ENCODE measurements around the gene ANKMY2. TPM values are rescaled to one million over a fixed set of nuclear protein-coding genes. Genes with fewer than 3 reads are reported as not detected.

ANKMY2 gene
- polyA plus RNA-seq, 5 donors = 30.3 to 41.5 (median 36.8) TPM

Other genes starting within 250 kb of the ANKMY2 start
- gene CRPPA, start 224.2 kb downstream of the ANKMY2 start, polyA plus RNA-seq (ENCODE audit: insufficient read depth in 1 of 5, insufficient read length in 5 of 5, low replicate concordance in 1 of 5) = 1 to 10 TPM; 3.0 to 3.9 (median 3.6) TPM
- gene SOSTDC1, start 180.0 kb downstream of the ANKMY2 start, polyA plus RNA-seq (ENCODE audit: insufficient read depth in 1 of 5, insufficient read length in 5 of 5, low replicate concordance in 1 of 5) = 10 to 100 TPM; 24.0 to 42.6 (median 33.0) TPM
- not detected for gene LRRC72, start 118.9 kb downstream of the ANKMY2 start, polyA plus RNA-seq (ENCODE audit: insufficient read depth in 1 of 5, insufficient read length in 5 of 5, low replicate concordance in 1 of 5)
- 10 to 100 TPM; 76.4 to 87.7 (median 80.5) TPM for gene BZW2, start 427 bp upstream of the ANKMY2 start, polyA plus RNA-seq (ENCODE audit: insufficient read depth in 1 of 5, insufficient read length in 5 of 5, low replicate concordance in 1 of 5)
- gene TSPAN13, start 108.0 kb upstream of the ANKMY2 start, polyA plus RNA-seq (ENCODE audit: insufficient read depth in 1 of 5, insufficient read length in 5 of 5, low replicate concordance in 1 of 5) = 100 to 1,000 TPM; 125 to 175 (median 138) TPM
- 100 to 1,000 TPM in 3 of 5 donors, 10 to 100 TPM in 2; 65.3 to 124 (median 110) TPM for gene AGR2, start 159.2 kb upstream of the ANKMY2 start, polyA plus RNA-seq (ENCODE audit: insufficient read depth in 1 of 5, insufficient read length in 5 of 5, low replicate concordance in 1 of 5)
- 10 to 100 TPM in 4 of 5 donors, 1 to 10 TPM in 1; 7.5 to 38.8 (median 25.2) TPM for gene AGR3, start 236.2 kb upstream of the ANKMY2 start, polyA plus RNA-seq (ENCODE audit: insufficient read depth in 1 of 5, insufficient read length in 5 of 5, low replicate concordance in 1 of 5)